Activated naive CD8-positive, alpha-beta T cell treated with anti-CD3 and anti-CD28 coated beads for 36 hours (primary cell): ENCODE measurements around the gene ERVW-1. TPM values are rescaled to one million over a fixed set of nuclear protein-coding genes. Genes with fewer than 3 reads are reported as not detected.

Experiments
- DNase-seq: peaks from one replicate; pipeline ENCODE4 v3.0.0; 2021
- H3K27ac Mint-ChIP-seq: one replicate; pipeline ENCODE4 v1.8.0; 2022; ENCODE audit warnings: mild to moderate bottlenecking, moderate library complexity, mixed read lengths
- H3K27me3 Mint-ChIP-seq: one replicate; pipeline ENCODE4 v1.8.0; 2022; ENCODE audit warnings: mild to moderate bottlenecking, mixed read lengths
- H3K36me3 Mint-ChIP-seq: one replicate; pipeline ENCODE4 v1.8.0; 2021; ENCODE audit warnings: mild to moderate bottlenecking, mixed read lengths
- H3K4me1 Mint-ChIP-seq: one replicate; pipeline ENCODE4 v1.8.0; 2021; ENCODE audit warnings: mixed read lengths
- H3K4me3 Mint-ChIP-seq: one replicate; pipeline ENCODE4 v1.8.0; 2022; ENCODE audit warnings: mild to moderate bottlenecking, moderate library complexity, mixed read lengths
- H3K9me3 Mint-ChIP-seq: one replicate; pipeline ENCODE4 v1.8.0; 2022; ENCODE audit warnings: mixed read lengths
- total RNA-seq, 2 experiments: library from RNA; stranded (reverse); gene quantifications; one replicate each; pipeline ENCODE4 v1.2.3, GENCODE V29; 2021

Gene ERVW-1
- total RNA-seq, 2 experiments from 2014 or later = not detected

GRCh38 chr7:92422926-92423325 lies 54.8 kb downstream of the ERVW-1 start:
- Mint-ChIP-seq H3K36me3 (no peaks in the 10 kb centered on the region), H3K4me1 (peaks cover 13% of the 10 kb centered on the region), H3K9me3 (no peaks in the 10 kb centered on the region), H3K4me3 (no peak overlapping the region), H3K27me3 (peaks cover 37% of the 10 kb centered on the region), H3K27ac (no peak overlapping the region)
- no peak for DNase-seq

- no peak for DNase-seq
- Mint-ChIP-seq H3K27ac (no peak overlapping the region), H3K27me3 (peaks cover 32% of the 10 kb centered on the region), H3K36me3 (no peaks in the 10 kb centered on the region), H3K4me3 (no peak overlapping the region), H3K4me1 (peaks cover 13% of the 10 kb centered on the region), H3K9me3 (no peaks in the 10 kb centered on the region)
Observed at GRCh38 chr7:92421676-92422435, 55.9 kb downstream of the ERVW-1 start.

Other genes with a start within 250 kb of the ERVW-1 start
- 10 to 100 TPM; 30.1 to 31.9 TPM for gene KRIT1, start 232.0 kb downstream of the ERVW-1 start, total RNA-seq
- gene ANKIB1, start 232.0 kb downstream of the ERVW-1 start, total RNA-seq = 10 to 100 TPM; 38.6 to 40.6 TPM
- gene GATAD1, start 30.5 kb downstream of the ERVW-1 start, total RNA-seq = 10 to 100 TPM; 14.9 to 15.1 TPM
- 10 to 100 TPM; 16.7 to 17.8 TPM for gene PEX1, start 50.6 kb upstream of the ERVW-1 start, total RNA-seq
- gene RBM48, start 50.8 kb upstream of the ERVW-1 start, total RNA-seq = 10 to 100 TPM; 13.9 to 16.4 TPM
- 10 to 100 TPM; 32.1 to 36.3 TPM for gene FAM133B, start 112.4 kb upstream of the ERVW-1 start, total RNA-seq